Limb (tissue), 2 donors: ENCODE results near the gene CHCHD3.
"Not testable (repeated sequence)": the region's sequence is repeated elsewhere in the genome, so short reads cannot be mapped to it uniquely, and the experiment has no call there.

Experiments used
- DNase-seq, 2 donors: peaks; one replicate each; pipeline ENCODE4 v3.0.0-alpha.2; 2016; ENCODE audit errors: extremely low spot score in 2 of 2

The CHCHD3 gene

GRCh38 chr7:132904209-132904608 lies 177.7 kb downstream of the CHCHD3 start:
- DNase-seq = no peak

DNA sequence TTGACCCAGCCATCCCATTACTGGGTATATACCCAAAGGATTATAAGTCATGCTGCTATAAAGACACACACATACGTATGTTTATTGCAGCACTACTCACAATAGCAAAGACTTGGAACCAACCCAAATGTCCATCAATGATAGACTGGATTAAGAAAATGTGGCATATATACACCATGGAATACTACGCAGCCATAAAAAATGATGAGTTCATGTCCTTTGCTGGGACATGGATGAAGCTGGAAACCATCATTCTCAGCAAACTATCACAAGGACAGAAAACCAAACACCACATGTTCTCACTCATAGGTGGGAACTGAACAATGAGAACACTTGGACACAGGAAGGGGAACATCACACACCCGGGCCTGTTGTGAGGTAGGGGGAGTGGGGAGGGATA lies 179.6 kb downstream of the CHCHD3 start:
- not testable (repeated sequence) for DNase-seq

DNA sequence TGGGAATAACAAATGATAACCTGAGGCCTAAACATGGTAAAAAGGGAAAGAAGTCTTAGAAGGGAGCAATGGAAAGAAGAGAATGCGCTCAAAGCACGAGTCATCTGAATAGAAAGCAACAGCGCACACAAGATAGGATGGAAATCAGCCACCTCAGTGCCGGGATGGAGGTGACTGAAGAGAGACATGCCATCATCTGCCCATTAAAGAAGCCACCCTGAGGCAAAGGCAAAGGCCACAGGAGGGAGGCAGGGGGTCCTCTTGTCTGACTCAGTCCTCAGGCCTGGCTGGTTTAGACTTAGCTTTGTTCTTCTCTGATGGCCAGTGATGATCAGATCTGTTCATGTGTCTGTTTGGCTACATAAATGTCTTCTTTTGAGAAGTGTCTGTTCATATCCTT lies 180.6 kb downstream of the CHCHD3 start:
- DNase-seq = no peak

- DNase-seq = no peak
These were observed 182.1 kb downstream of the CHCHD3 start for GRCh38 chr7:132899833-132900232.

GRCh38 chr7:132898641-132899175 lies 183.2 kb downstream of the CHCHD3 start:
- not testable (repeated sequence) for DNase-seq

GRCh38 chr7:132897093-132897687 lies 184.7 kb downstream of the CHCHD3 start:
- DNase-seq = no peak

DNA sequence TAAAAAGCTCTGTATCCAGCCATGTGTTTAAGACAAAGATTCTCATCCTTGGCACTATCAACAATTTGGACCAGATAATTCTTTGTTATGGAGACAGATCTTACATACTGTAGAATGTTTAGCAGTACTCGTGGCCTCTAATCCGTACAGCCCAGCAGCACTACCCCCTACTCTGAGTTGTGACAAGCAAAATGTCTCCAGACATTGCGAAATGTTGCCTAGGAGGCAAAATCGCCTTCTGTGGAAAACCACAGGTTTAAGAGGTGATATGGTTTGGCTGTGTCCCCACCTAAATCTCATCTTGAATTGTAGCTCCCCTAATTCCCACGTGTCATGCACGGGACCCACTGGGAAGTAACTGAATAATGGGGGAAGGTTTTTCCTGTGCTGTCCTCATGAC lies 186.7 kb downstream of the CHCHD3 start:
- no peak for DNase-seq

- DNase-seq = no peak
These were observed 188.3 kb downstream of the CHCHD3 start for GRCh38 chr7:132893560-132893959.

GRCh38 chr7:132892744-132893143 lies 189.1 kb downstream of the CHCHD3 start:
- DNase-seq = not testable (repeated sequence)

GRCh38 chr7:132891554-132891953 lies 190.3 kb downstream of the CHCHD3 start:
- no peak for DNase-seq

DNA sequence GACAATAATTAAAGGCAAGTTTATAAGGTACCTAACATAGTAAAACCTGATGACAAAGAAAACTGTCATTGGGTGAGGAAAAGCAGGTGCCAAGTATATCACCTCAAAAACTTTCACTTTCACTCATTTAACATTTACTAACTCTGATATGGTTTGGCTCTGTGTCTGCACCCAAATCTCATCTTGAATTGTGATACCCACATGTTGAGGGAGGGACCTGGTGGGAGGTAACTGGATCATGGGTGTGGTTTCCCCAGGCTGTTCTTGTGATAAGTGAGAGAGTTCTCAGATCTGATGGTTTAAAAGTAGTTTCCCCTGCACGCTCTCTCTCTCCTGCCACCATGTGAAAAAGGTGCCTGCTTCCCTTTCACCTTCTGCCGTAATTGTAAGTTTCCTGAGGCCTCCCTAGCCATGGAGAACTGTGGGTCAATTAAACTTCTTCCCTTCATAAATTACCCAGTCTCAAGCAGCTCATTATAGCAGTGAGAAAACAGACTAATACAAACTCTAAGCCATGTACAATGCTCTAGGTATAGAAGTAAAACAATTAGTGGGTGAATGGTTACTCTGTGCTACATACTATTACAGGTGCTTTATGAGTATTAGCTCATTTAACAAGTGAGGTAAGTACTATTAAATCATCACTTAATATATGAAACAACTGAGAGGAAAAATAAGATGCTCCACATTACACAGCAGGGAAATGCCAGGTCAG lies 199.0 kb downstream of the CHCHD3 start:
- no peak for DNase-seq

DNA sequence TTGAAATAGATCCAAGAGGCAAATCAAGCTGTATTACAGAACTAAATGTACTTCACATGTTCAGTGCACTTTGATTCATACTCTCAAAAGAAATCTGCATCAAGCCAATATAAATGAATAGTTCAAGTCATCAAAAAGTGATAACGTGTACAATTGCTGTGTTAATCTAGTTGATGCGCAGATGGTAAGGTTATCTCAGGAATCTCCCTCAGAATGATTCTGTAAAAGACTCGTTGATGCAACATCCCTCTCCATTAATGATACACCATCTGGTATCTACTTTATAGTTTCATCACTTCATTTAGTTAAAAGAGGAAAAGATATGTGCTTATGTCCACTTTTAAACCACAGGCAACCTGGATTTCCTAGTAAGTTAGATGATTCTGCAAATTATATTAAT lies 200.6 kb downstream of the CHCHD3 start:
- DNase-seq = no peak

DNA sequence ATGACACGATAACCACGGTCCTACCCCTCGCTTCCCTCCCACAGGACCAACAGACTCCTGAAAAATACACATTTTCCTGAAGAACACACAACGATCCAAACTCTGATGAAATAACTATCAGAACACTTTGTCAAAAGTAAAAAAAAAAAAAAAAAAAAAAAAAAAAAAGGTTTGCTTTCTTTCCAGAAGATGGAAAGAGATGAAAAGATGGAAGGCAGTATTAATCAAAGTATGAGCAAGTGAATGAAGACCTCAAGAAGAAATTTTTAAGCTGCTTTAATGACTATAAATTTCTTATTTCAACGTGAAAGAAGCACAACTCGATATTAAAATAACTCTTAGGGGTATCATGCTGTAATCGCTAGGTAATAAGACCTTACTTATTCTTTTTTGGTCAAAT lies 202.3 kb downstream of the CHCHD3 start:
- no peak for DNase-seq

DNA sequence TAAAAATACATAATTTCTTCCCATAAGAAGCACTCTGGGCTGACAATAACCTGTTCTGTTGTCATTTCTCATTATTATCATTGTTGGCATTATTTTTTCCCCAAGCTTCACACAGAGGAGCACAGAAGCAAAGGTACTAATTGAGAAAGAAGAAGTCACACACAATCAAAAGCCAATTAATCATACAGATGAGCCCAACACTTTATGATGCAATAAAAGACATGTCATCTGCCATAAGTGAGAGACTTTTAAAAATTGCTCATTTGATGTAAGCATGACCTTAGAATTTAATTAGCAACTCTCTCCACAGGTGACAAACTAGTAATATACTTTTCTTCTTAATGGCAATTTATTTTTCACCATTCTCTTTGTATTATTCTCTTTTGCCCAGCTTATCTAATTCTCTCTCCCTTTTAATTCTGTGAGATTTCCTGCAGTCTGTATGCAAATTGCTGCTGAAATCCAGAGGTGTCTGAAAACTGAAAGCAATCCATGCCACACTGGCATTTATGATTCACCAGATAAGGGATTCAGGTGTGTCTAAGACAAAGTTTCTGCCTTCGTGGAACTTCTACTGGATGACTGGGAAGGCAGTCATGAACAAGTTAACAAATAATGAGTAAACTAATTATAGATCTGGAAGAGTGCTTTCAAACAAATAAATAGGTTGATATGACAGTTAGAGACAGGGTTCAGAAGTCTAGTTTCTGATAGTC lies 203.5 kb downstream of the CHCHD3 start:
- no peak for DNase-seq

- DNase-seq = no peak
These were observed 204.3 kb downstream of the CHCHD3 start for GRCh38 chr7:132877573-132877972.

DNA sequence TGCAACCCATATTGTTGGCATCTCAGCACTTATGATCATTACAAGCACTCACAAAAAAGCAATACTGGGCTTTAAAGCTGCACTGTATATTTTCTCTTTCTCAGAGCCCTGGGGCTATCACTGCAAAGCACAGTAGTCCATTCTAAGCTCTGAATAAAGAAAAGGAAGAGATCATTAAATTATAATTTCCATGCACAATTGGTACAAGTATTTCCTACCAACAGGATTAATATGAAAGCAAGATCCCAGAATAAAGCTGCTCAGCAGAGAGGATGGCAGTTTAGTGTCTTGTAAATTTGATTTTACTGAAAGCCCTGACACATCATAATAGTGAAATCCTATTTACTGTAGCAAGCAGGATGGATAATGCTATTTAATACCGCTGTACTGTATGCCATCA lies 205.3 kb downstream of the CHCHD3 start:
- DNase-seq = no peak

- DNase-seq = no peak
These were observed 209.9 kb downstream of the CHCHD3 start for GRCh38 chr7:132872034-132872433.

- DNase-seq = no peak
These were observed 210.5 kb downstream of the CHCHD3 start for GRCh38 chr7:132871419-132871818.

GRCh38 chr7:132869166-132869861 lies 212.6 kb downstream of the CHCHD3 start:
- no peak for DNase-seq

DNA sequence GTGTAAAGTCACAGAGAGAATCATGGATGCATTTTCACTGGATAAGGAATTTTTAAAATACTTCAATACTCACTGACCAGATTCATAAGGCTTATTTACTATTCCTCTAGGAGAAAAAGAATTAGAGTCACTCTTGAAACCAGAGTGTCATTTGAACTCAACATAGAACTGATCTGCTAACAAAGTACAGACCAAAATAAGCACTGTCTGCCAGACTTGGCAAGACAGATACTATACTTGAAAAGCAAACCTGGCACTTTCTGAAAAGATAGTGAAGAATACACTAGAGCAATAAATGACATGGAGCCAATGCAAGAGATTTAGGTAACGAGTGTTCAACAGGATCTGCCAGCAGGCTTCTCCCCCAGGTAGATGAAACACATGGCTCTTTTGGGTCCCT lies 215.3 kb downstream of the CHCHD3 start:
- no peak for DNase-seq

DNA sequence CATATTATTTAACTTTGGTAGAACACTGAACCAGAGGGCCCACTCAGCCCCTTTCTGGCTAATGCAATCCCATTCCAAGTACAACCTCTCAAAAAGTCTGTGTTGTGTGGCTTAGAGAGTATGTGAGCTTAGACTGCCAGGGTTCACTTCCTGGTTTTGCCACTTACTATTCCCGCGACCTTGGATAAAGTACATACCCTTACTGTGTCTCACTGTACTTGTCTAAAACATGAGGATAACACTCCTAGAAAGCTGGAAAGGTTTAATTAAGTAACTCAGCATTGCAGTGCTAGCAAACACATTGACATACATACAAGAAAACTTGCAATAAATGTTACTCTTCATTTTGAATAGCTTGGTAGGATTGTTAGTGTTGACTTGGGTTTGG lies 215.8 kb downstream of the CHCHD3 start:
- no peak for DNase-seq
